H1 (cell line): ENCODE results near the gene MAPKAPK2. TPM values are rescaled to one million over a fixed set of nuclear protein-coding genes. Genes with fewer than 3 reads are reported as not detected.

ENCODE experiments used
- SAP30 ChIP-seq: fragments of 300-600 bp; sonication (generic); IDR thresholded peaks from 2 replicates; pipeline ENCODE4 v1.7.1; 2012; ENCODE audit warnings: low read length, moderate library complexity, mild to moderate bottlenecking, inconsistent platforms; ENCODE audit not compliant: insufficient read depth, insufficient replicate concordance
- SRF ChIP-seq: IDR thresholded peaks from 2 replicates; pipeline ENCODE4 v1.6.1; 2011; ENCODE audit warnings: mild to moderate bottlenecking, low read depth, low read length, moderate library complexity
- TAF7 ChIP-seq: optimal IDR thresholded peaks from 2 replicates; pipeline ENCODE3; 2011; ENCODE audit warnings: low read depth, mild to moderate bottlenecking, inconsistent platforms, low read length, moderate library complexity, borderline replicate concordance
- TBP ChIP-seq: IDR thresholded peaks from 2 replicates; pipeline ENCODE4 v1.6.1; 2011; ENCODE audit warnings: low read depth, low read length, improper control_type of control experiment
- polyA plus RNA-seq, 7 experiments: library from polyadenylated mRNA; depleted of rRNA in 3 of 7; stranded (reverse) in 5 of 7; unstranded in 2 of 7; fragments of >200 nt in 5 of 7; fragments of 200-250 nt in 2 of 7; gene quantifications; 1 replicate in 5 of 7; 2 replicates in 1 of 7; 4 replicates in 1 of 7; pipeline versions ENCODE4 v1.2.1 to v1.2.3, GENCODE V29; 2011 to 2013; ENCODE audit warnings: missing spikeins in 2 of 7, mixed read lengths in 2 of 7
- total RNA-seq: library from RNA; stranded (reverse); fragmentation: NEBNext Ultra II Directional; extraction: Animal tissue kit (Norgen Biotek cat#: 25700); gene quantifications from 2 replicates; pipeline ENCODE4 v1.2.1, GENCODE V29; 2021

Gene MAPKAPK2
- total and polyA plus RNA-seq, 2 of the 8 experiments (the other 6 are each of a cell fraction or from before 2014, with no cell fraction given) = 27.5 to 44.9 TPM

DNA sequence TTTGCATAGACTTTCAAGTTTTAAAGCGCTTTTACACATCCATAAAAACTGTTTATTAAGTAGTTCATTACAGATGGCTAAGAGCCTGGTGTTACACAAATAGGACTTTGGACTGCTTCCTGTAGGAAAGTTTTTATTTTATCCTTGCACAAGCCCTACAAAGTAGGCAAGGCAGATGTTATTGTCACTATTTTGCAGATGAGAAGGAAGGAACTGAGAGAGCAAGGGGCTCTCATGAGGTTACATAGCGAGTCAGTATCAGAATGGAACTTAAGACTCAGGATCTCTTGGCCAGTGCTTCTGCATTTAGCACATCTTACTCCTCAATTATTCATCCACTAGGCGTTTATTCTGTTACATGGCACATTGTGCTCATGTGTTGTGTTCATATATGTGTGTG lies 2.6 kb upstream of the MAPKAPK2 start (continued):
- no peak for TF ChIP-seq SAP30
- no peak for TF ChIP-seq TAF7
- TF ChIP-seq TBP = no peak
- TF ChIP-seq SRF = no peak
- TF ChIP-seq, all 59 proteins: peak for 0
